ENCODE data around the gene PTPN4. TPM values are rescaled to one million over a fixed set of nuclear protein-coding genes. Genes with fewer than 3 reads are reported as not detected.
A peak's percentile ranks its signal among the peaks of the same experiment; 100 is the strongest.

The PTPN4 gene, protein sequence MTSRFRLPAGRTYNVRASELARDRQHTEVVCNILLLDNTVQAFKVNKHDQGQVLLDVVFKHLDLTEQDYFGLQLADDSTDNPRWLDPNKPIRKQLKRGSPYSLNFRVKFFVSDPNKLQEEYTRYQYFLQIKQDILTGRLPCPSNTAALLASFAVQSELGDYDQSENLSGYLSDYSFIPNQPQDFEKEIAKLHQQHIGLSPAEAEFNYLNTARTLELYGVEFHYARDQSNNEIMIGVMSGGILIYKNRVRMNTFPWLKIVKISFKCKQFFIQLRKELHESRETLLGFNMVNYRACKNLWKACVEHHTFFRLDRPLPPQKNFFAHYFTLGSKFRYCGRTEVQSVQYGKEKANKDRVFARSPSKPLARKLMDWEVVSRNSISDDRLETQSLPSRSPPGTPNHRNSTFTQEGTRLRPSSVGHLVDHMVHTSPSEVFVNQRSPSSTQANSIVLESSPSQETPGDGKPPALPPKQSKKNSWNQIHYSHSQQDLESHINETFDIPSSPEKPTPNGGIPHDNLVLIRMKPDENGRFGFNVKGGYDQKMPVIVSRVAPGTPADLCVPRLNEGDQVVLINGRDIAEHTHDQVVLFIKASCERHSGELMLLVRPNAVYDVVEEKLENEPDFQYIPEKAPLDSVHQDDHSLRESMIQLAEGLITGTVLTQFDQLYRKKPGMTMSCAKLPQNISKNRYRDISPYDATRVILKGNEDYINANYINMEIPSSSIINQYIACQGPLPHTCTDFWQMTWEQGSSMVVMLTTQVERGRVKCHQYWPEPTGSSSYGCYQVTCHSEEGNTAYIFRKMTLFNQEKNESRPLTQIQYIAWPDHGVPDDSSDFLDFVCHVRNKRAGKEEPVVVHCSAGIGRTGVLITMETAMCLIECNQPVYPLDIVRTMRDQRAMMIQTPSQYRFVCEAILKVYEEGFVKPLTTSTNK
- 6.4 TPM for polyA plus RNA-seq (2013, experiment 1 of 2)
- 7.1 TPM for polyA plus RNA-seq (2013, experiment 2 of 2)

DNA sequence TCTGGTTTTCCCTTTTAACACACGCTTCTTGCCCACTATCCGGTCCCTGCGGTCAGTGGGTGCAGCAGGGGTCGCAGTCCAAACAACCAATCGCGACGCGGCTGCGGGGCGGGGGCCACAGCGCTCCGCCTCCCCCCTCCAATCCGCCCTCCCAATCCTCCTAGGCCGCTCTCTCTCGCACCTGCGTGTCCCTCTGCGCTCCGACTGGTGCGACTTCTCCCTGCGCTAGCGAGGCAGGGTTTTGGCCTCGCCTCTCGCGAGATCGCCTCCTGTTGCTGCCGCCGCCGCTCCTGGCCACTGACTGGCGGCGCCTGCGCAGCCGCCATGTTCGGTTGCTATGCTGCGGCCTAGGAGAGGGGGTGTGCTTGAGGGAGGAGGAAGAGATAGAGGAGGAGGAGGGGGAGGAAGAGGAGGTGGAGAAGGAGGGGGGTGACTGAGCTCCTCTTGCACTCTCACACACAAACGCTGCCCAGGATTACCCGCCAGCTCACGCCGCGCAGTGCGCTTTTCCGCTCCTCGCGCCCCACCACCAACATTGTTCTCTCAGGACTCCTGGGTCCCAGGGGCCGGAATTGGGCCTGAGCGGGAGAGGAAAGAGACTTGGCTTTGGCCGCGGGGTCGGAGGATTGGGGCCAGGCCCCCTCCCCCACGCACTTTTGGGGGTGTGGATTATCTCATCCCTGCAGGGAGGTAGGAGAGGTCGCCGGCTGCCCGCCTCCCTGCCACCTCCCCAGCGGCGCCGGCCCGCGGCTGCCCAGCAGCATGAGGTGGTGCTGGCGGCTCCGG, at the start of gene PTPN4:
TSS of gene PTPN4 (plus strand) at position 472 of the 786 bp plus-strand sequence. CDS start 49,932 bp downstream, outside the sequence.
- peak within 1 kb of the TSS; percentile 34 to 88 for H3K18ac ChIP-seq (ENCODE audit: low read depth in 1 of 2, low read length in 2 of 2)
- peak; percentile 99 for DNase-seq
- peak within 1 kb of the TSS in 1 of 2 experiments; percentile 11 for H3K14ac ChIP-seq (ENCODE audit: low read length in 2 of 2)
- peaks cover 1% of the 10 kb centered on the region for H3K79me1 ChIP-seq (replicated peaks; ENCODE audit: low read length, poor library complexity, severe bottlenecking)
- H3K4ac ChIP-seq (ENCODE audit: low read depth in 1 of 2, low read length in 2 of 2), result peak within 1 kb of the TSS; percentile 24 to 91
- peak within 1 kb of the TSS in 1 of 2 experiments; percentile 74 for H2BK12ac ChIP-seq (ENCODE audit: low read length in 2 of 2)
- H2AFZ ChIP-seq (ENCODE audit: low read depth, low read length), result peak within 1 kb of the TSS; percentile 76
- peak within 1 kb of the TSS; percentile 86 for H3K27ac ChIP-seq (ENCODE audit: low read length, poor library complexity, severe bottlenecking)
- WGBS, result 0% methylated on average over 50 of the region's 59 CpGs
- H2AK5ac ChIP-seq (ENCODE audit: low read length, severe bottlenecking), result peak within 1 kb of the TSS; percentile 35
- no peaks in the 10 kb centered on the region for H3K9me3 ChIP-seq (ENCODE audit: control insufficient read depth, low read length)
- peak within 1 kb of the TSS; percentile 100 for H2BK15ac ChIP-seq (ENCODE audit: low read depth, poor library complexity, severe bottlenecking)
- H2BK120ac ChIP-seq (ENCODE audit: low read depth, low read length), result peak within 1 kb of the TSS; percentile 88
- peak within 1 kb of the TSS; percentile 5 to 51 for H3K23ac ChIP-seq (ENCODE audit: low read length in 2 of 2)
- peak within 1 kb of the TSS; percentile 15 for H2BK5ac ChIP-seq (ENCODE audit: low read depth, low read length, poor library complexity, severe bottlenecking)
- H4K8ac ChIP-seq (ENCODE audit: low read length), result peak within 1 kb of the TSS; percentile 91
- peak within 1 kb of the TSS; percentile 87 for H3K4me2 ChIP-seq (ENCODE audit: low read length, poor library complexity, severe bottlenecking)
- H3K4me1 ChIP-seq (ENCODE audit: control insufficient read depth, insufficient read depth, low read depth, low read length), result peaks cover 3% of the 10 kb centered on the region
- peak within 1 kb of the TSS; percentile 77 to 95 for H3K4me3 ChIP-seq (ENCODE audit: insufficient read depth in 1 of 2, low read depth in 1 of 2, low read length in 2 of 2)
- no peaks in the 10 kb centered on the region for H3K36me3 ChIP-seq (ENCODE audit: control insufficient read depth in 1 of 2, insufficient read depth in 2 of 2, low read depth in 1 of 2, low read length in 2 of 2)
- H3K9ac ChIP-seq (ENCODE audit: low read length), result peak within 1 kb of the TSS; percentile 95
- H3K27me3 ChIP-seq (ENCODE audit: control insufficient read depth in 1 of 2, insufficient read depth in 1 of 2, low read length in 2 of 2), result no peaks in the 10 kb centered on the region
- H4K91ac ChIP-seq (ENCODE audit: low read length), result peak within 1 kb of the TSS; percentile 70

DNA sequence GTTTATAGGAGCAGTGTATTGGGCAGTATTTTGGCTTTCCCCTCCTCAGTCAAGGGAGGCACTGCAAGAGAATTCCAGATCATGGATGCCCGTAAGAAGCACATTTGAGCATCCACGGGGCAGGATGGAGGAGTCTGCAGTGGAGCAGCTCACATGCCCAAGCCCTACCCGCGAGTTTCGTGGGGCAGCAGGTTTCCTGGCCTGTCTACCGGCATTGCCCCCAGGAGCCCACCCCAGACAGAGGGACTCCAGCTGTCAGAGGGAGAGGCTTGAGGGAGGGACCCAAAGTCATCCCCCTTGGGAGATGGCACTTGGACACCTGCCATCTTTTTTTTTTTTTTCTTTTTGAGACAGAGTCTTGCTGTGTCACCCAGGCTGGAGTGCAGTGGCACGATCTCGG, 49.4 kb upstream of the PTPN4 start:
- Histone ChIP-seq H3K27me3 (ENCODE audit: control insufficient read depth in 1 of 2, insufficient read depth in 1 of 2, low read length in 2 of 2) (peaks cover 6 to 30% of the 10 kb centered on the region in 2 experiments), H3K9ac (ENCODE audit: low read length) (no peak overlapping the region), H2AK5ac (ENCODE audit: low read length, severe bottlenecking) (no peak overlapping the region), H3K79me1 (replicated peaks; ENCODE audit: low read length, poor library complexity, severe bottlenecking) (no peaks in the 10 kb centered on the region), H2BK120ac (ENCODE audit: low read depth, low read length) (no peak overlapping the region), H3K4me3 (ENCODE audit: insufficient read depth in 1 of 2, low read depth in 1 of 2, low read length in 2 of 2) (no peak overlapping the region), H4K8ac (ENCODE audit: low read length) (no peak overlapping the region), H3K36me3 (ENCODE audit: control insufficient read depth in 1 of 2, insufficient read depth in 2 of 2, low read depth in 1 of 2, low read length in 2 of 2) (no peaks in the 10 kb centered on the region), H2BK15ac (ENCODE audit: low read depth, poor library complexity, severe bottlenecking) (no peak overlapping the region), H3K4ac (ENCODE audit: low read depth in 1 of 2, low read length in 2 of 2) (no peak overlapping the region), H2BK5ac (ENCODE audit: low read depth, low read length, poor library complexity, severe bottlenecking) (no peak overlapping the region), H3K27ac (ENCODE audit: low read length, poor library complexity, severe bottlenecking) (no peak overlapping the region), H2BK12ac (ENCODE audit: low read length in 2 of 2) (no peak overlapping the region), H3K18ac (ENCODE audit: low read depth in 1 of 2, low read length in 2 of 2) (no peak overlapping the region), H4K91ac (ENCODE audit: low read length) (no peak overlapping the region), H3K4me2 (ENCODE audit: low read length, poor library complexity, severe bottlenecking) (no peak overlapping the region), H3K4me1 (ENCODE audit: control insufficient read depth, insufficient read depth, low read depth, low read length) (peaks cover 8% of the 10 kb centered on the region), H3K23ac (ENCODE audit: low read length in 2 of 2) (no peak overlapping the region), H2AFZ (ENCODE audit: low read depth, low read length) (no peak overlapping the region), H3K9me3 (ENCODE audit: control insufficient read depth, low read length) (peaks cover 3% of the 10 kb centered on the region), H3K14ac (ENCODE audit: low read length in 2 of 2) (no peak overlapping the region)
- DNase-seq, result no peak
- 93% methylated on average over 8 of the region's 8 CpGs for WGBS

DNA sequence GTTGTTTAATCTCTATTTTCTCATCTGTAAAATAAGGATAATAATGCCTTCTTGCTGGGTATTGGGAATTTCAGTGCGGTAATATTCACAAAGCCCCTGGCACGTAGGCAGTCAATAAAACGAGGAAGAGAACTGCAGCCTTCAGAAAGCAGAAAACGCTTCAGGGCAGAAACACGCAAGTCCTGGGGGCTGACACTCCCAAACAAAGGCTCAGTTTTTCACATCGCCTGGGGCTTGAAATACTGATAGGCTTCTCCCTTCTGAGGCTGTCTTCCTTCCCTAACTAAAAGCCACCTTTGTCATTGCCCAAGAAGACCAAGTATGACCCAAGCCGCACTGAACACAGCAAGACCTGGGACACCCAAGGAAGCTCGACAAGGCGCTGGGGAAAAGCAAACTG, 48.4 kb upstream of the PTPN4 start:
- Histone ChIP-seq H3K4me2 (ENCODE audit: low read length, poor library complexity, severe bottlenecking) (no peak overlapping the region), H2BK5ac (ENCODE audit: low read depth, low read length, poor library complexity, severe bottlenecking) (no peak overlapping the region), H4K8ac (ENCODE audit: low read length) (no peak overlapping the region), H4K91ac (ENCODE audit: low read length) (no peak overlapping the region), H3K36me3 (ENCODE audit: control insufficient read depth in 1 of 2, insufficient read depth in 2 of 2, low read depth in 1 of 2, low read length in 2 of 2) (no peaks in the 10 kb centered on the region), H3K27ac (ENCODE audit: low read length, poor library complexity, severe bottlenecking) (no peak overlapping the region), H2AFZ (ENCODE audit: low read depth, low read length) (no peak overlapping the region), H3K23ac (ENCODE audit: low read length in 2 of 2) (no peak overlapping the region), H3K27me3 (ENCODE audit: control insufficient read depth in 1 of 2, insufficient read depth in 1 of 2, low read length in 2 of 2) (peaks cover 17 to 41% of the 10 kb centered on the region in 2 experiments), H3K4me1 (ENCODE audit: control insufficient read depth, insufficient read depth, low read depth, low read length) (peaks cover 8% of the 10 kb centered on the region), H3K79me1 (replicated peaks; ENCODE audit: low read length, poor library complexity, severe bottlenecking) (no peaks in the 10 kb centered on the region), H3K18ac (ENCODE audit: low read depth in 1 of 2, low read length in 2 of 2) (no peak overlapping the region), H3K9ac (ENCODE audit: low read length) (no peak overlapping the region), H3K14ac (ENCODE audit: low read length in 2 of 2) (no peak overlapping the region), H3K4ac (ENCODE audit: low read depth in 1 of 2, low read length in 2 of 2) (no peak overlapping the region), H2AK5ac (ENCODE audit: low read length, severe bottlenecking) (no peak overlapping the region), H2BK12ac (ENCODE audit: low read length in 2 of 2) (no peak overlapping the region), H2BK15ac (ENCODE audit: low read depth, poor library complexity, severe bottlenecking) (no peak overlapping the region), H2BK120ac (ENCODE audit: low read depth, low read length) (no peak overlapping the region), H3K4me3 (ENCODE audit: insufficient read depth in 1 of 2, low read depth in 1 of 2, low read length in 2 of 2) (no peak overlapping the region), H3K9me3 (ENCODE audit: control insufficient read depth, low read length) (no peaks in the 10 kb centered on the region)
- 92% methylated on average over 9 of the region's 9 CpGs for WGBS
- no peak for DNase-seq

All from mesenchymal stem cell (in vitro differentiated cells and primary cell).